Frontal cortex (tissue), 4 donors: ENCODE results near the gene NDUFA6. TPM values are rescaled to one million over a fixed set of nuclear protein-coding genes. Genes with fewer than 3 reads are reported as not detected.
"Not testable (repeated sequence)": the region's sequence is repeated elsewhere in the genome, so short reads cannot be mapped to it uniquely, and the experiment has no call there.

Source experiments
- DNase-seq, 2 donors: peaks; one replicate each; pipeline ENCODE4 v3.0.0; 2012; ENCODE audit warnings: low spot score in 2 of 2
- FAIRE-seq: peaks from 2 replicates; lab custom pipeline; 2012; peaks lifted over from hg19 to GRCh38; lab: Jason Lieb, UNC
- total RNA-seq: library from RNA; depleted of rRNA; stranded (reverse); fragments of >200 nt; gene quantifications from one replicate; pipeline ENCODE4 v1.2.3, GENCODE V29; 2014
- donor health status: control.
- donor health status: control.
- donor health status: control.

The NDUFA6 gene
- total RNA-seq, 1 donor from 2014 or later: 57.1 TPM

- FAIRE-seq: no peak
Observed at GRCh38 chr22:42073621-42074041, 16.9 kb downstream of the NDUFA6 start.

GRCh38 chr22:42072606-42073330 lies 17.8 kb downstream of the NDUFA6 start:
- FAIRE-seq: no peak
- no peak for DNase-seq

More at GRCh38 chr22:42073621-42074041, 16.9 kb downstream of the NDUFA6 start:
- DNase-seq: peak in 1 of 2 donors; percentile 23

GRCh38 chr22:42071508-42071907 lies 19.1 kb downstream of the NDUFA6 start:
- not testable (repeated sequence) for FAIRE-seq, DNase-seq

- FAIRE-seq: no peak
- DNase-seq: peak; percentile 87 to 93
Observed at GRCh38 chr22:42070517-42071422, 19.8 kb downstream of the NDUFA6 start, which contains the start of gene NAGA. TSS of gene NAGA (minus strand) at chr22:42070812. CDS start at chr22:42070297, 515 bp downstream.

- peak in 1 of 2 donors; percentile 36 for DNase-seq
- no peak for FAIRE-seq
Observed at GRCh38 chr22:42069801-42070516, 20.6 kb downstream of the NDUFA6 start.

- DNase-seq: no peak
- no peak for FAIRE-seq
Observed at GRCh38 chr22:42068291-42068690, 22.3 kb downstream of the NDUFA6 start.

GRCh38 chr22:42067671-42068251 lies 22.8 kb downstream of the NDUFA6 start:
- no peak for FAIRE-seq
- DNase-seq: no peak

- FAIRE-seq (no peak), DNase-seq (no peak)
Observed at GRCh38 chr22:42066937-42067336, 23.6 kb downstream of the NDUFA6 start.

- DNase-seq: no peak
Observed at GRCh38 chr22:42066126-42066761, 24.3 kb downstream of the NDUFA6 start.

GRCh38 chr22:42065438-42066125 lies 25.0 kb downstream of the NDUFA6 start:
- DNase-seq: no peak
- FAIRE-seq: no peak

More at GRCh38 chr22:42066126-42066761, 24.3 kb downstream of the NDUFA6 start:
- no peak for FAIRE-seq

GRCh38 chr22:42064629-42065028 lies 25.9 kb downstream of the NDUFA6 start:
- FAIRE-seq: no peak

GRCh38 chr22:42062506-42063170 lies 27.9 kb downstream of the NDUFA6 start:
- FAIRE-seq (no peak), DNase-seq (no peak)

More at GRCh38 chr22:42064629-42065028, 25.9 kb downstream of the NDUFA6 start:
- DNase-seq: no peak

GRCh38 chr22:42061041-42061440 lies 29.5 kb downstream of the NDUFA6 start:
- FAIRE-seq (no peak), DNase-seq (no peak)

- FAIRE-seq (no peak), DNase-seq (no peak)
Observed at GRCh38 chr22:42060489-42060888, 30.1 kb downstream of the NDUFA6 start.

- FAIRE-seq: no peak
Observed at GRCh38 chr22:42056757-42057511, 33.6 kb downstream of the NDUFA6 start.

GRCh38 chr22:42052765-42053164 lies 37.8 kb downstream of the NDUFA6 start:
- DNase-seq (no peak), FAIRE-seq (no peak)

More at GRCh38 chr22:42056757-42057511, 33.6 kb downstream of the NDUFA6 start:
- no peak for DNase-seq

- FAIRE-seq (no peak), DNase-seq (no peak)
Observed at GRCh38 chr22:42050641-42051180, 39.9 kb downstream of the NDUFA6 start.
